Esophagus squamous epithelium (tissue), 5 donors: ENCODE measurements around the gene SPRY1. TPM values are rescaled to one million over a fixed set of nuclear protein-coding genes. Genes with fewer than 3 reads are reported as not detected.

Experiments
- DNase-seq: peaks from one replicate; lab custom pipeline; 2025; lab: John Stamatoyannopoulos, UW
- H3K27ac ChIP-seq, 4 donors: fragments of 200-600 bp; sonication (generic); one replicate each; pipeline ENCODE4 v1.5.1; 2016 to 2019; ENCODE audit warnings: mild to moderate bottlenecking in 1 of 4
- H3K27me3 ChIP-seq, 4 donors: fragments of 200-600 bp; sonication (generic); 1 replicate in 3 of 4; 2 replicates in 1 of 4; pipeline versions ENCODE4 v1.5.1 to v1.6.0; 2017 to 2021; ENCODE audit warnings: antibody characterized with exemption in 1 of 4
- H3K36me3 ChIP-seq, 3 donors: fragments of 200-600 bp; sonication (generic); one replicate each; pipeline ENCODE4 v1.5.1; 2016 to 2019
- H3K4me1 ChIP-seq, 3 donors: fragments of 200-600 bp; sonication (generic); one replicate each; pipeline ENCODE4 v1.5.1; 2017 to 2019
- H3K4me3 ChIP-seq, 4 donors: fragments of 200-600 bp; sonication (generic); 1 replicate in 3 of 4; 2 replicates in 1 of 4; pipeline ENCODE4 v1.5.1; 2016 to 2019; ENCODE audit warnings: mild to moderate bottlenecking in 2 of 4, moderate library complexity in 1 of 4
- H3K9me3 ChIP-seq, 3 donors: fragments of 200-600 bp; sonication (generic); one replicate each; pipeline ENCODE4 v1.5.1; 2016 to 2019
- CTCF ChIP-seq, 6 experiments: fragments of 450-650 bp in 4 of 6; fragments of 200-600 bp in 2 of 6; sonication (generic) in 2 of 6; IDR thresholded peaks; one replicate each; pipeline ENCODE4 v1.5.1; 2016 to 2019; ENCODE audit warnings: antibody characterized with exemption in 6 of 6, mild to moderate bottlenecking in 4 of 6, moderate library complexity in 4 of 6
- POLR2A ChIP-seq, 4 donors: fragments of 450-650 bp; IDR thresholded peaks; one replicate each; pipeline ENCODE4 v1.6.1; 2017; ENCODE audit warnings: antibody characterized with exemption in 4 of 4, mild to moderate bottlenecking in 4 of 4, moderate library complexity in 3 of 4
- WGBS, 2 donors: methylation state at CpG; one replicate each; pipeline ENCODE4 v1.1.5; 2018; 5-methylcytosine and 5-hydroxymethylcytosine counted together
- intact Hi-C: fragments of 100-400 bp; cut with DNase I; formaldehyde crosslinking; loops from one replicate; pipeline ENCODE4 v1.15.0; 2022
- total RNA-seq, 4 donors: library from RNA; depleted of rRNA; stranded (reverse); fragments of >200 nt; gene quantifications; one replicate each; pipeline ENCODE4 v1.1.0, GENCODE V29; 2016
- donor health status: DM: yes; HTN: yes; CAD: no.

SPRY1 gene
- total RNA-seq, 4 donors from 2014 or later = 14.2 to 60.3 (median 23.2) TPM

GRCh38 chr4:123430501-123430900 is 33.9 kb downstream of the SPRY1 start:
- Histone ChIP-seq H3K9me3 (no peaks in the 10 kb centered on the region), H3K36me3 (no peaks in the 10 kb centered on the region), H3K27ac (no peak overlapping the region), H3K27me3 (no peaks in the 10 kb centered on the region), H3K4me3 (no peak overlapping the region), H3K4me1 (no peaks in the 10 kb centered on the region)
- intact Hi-C loops = no loop called here
- 83 to 93% methylated on average over 2 of the region's 2 CpGs for WGBS, 2 donors
- DNase-seq = no peak
- TF ChIP-seq POLR2A (IDR thresholded peaks at IDR 0.05) (no peak), CTCF (IDR thresholded peaks at IDR 0.05) (no peak)

GRCh38 chr4:123433573-123433972 is 37.0 kb downstream of the SPRY1 start:
- no peaks in the 10 kb centered on the region for H3K27me3 ChIP-seq
- intact Hi-C loops = no loop called here
- no peak for DNase-seq
- no peaks in the 10 kb centered on the region for H3K4me1 ChIP-seq
- H3K4me3 ChIP-seq = no peak overlapping the region
- WGBS, 2 donors = 78 to 86% methylated on average over 7 of the region's 7 CpGs
- no peak overlapping the region for H3K27ac ChIP-seq
- TF ChIP-seq POLR2A (IDR thresholded peaks at IDR 0.05) = no peak
- TF ChIP-seq CTCF (IDR thresholded peaks at IDR 0.05) = no peak
- no peaks in the 10 kb centered on the region for H3K9me3 ChIP-seq
- H3K36me3 ChIP-seq = no peaks in the 10 kb centered on the region

GRCh38 chr4:123433976-123434375 is 37.4 kb downstream of the SPRY1 start:
- intact Hi-C loops = no loop called here
- no peaks in the 10 kb centered on the region for H3K27me3 ChIP-seq
- H3K36me3 ChIP-seq = no peaks in the 10 kb centered on the region
- no peak overlapping the region for H3K27ac ChIP-seq
- H3K9me3 ChIP-seq = no peaks in the 10 kb centered on the region
- H3K4me1 ChIP-seq = no peaks in the 10 kb centered on the region
- no peak for TF ChIP-seq POLR2A (IDR thresholded peaks at IDR 0.05)
- DNase-seq = no peak
- no peak overlapping the region for H3K4me3 ChIP-seq
- WGBS, 2 donors = 67 to 93% methylated on average over 3 to 4 of the region's 9 CpGs

- no peak overlapping the region for H3K4me3 ChIP-seq
- no peaks in the 10 kb centered on the region for H3K4me1 ChIP-seq
- 84 to 93% methylated on average over 5 to 17 of the region's 43 CpGs for WGBS, 2 donors
- H3K27ac ChIP-seq = no peak overlapping the region
- H3K9me3 ChIP-seq = no peaks in the 10 kb centered on the region
- intact Hi-C loops = no loop called here
- TF ChIP-seq POLR2A (IDR thresholded peaks at IDR 0.05) = no peak
- H3K36me3 ChIP-seq = no peaks in the 10 kb centered on the region
- no peaks in the 10 kb centered on the region for H3K27me3 ChIP-seq
- DNase-seq = no peak
Observed at GRCh38 chr4:123435246-123436113, 38.9 kb downstream of the SPRY1 start.

- DNase-seq = no peak
- 24 to 32% methylated on average over 3 of the region's 3 CpGs for WGBS, 2 donors
- H3K27ac ChIP-seq = no peak overlapping the region
Observed at GRCh38 chr4:123438031-123438430, 41.4 kb downstream of the SPRY1 start.

More at GRCh38 chr4:123438031-123438430, 41.4 kb downstream of the SPRY1 start:
- Histone ChIP-seq H3K9me3 (no peaks in the 10 kb centered on the region), H3K27me3 (no peaks in the 10 kb centered on the region), H3K4me1 (peaks cover 0 to 1% (median 0%) of the 10 kb centered on the region in 3 donors), H3K36me3 (no peaks in the 10 kb centered on the region), H3K4me3 (no peak overlapping the region)
- intact Hi-C loops = no loop called here
- TF ChIP-seq POLR2A (IDR thresholded peaks at IDR 0.05) (no peak), CTCF (IDR thresholded peaks at IDR 0.05) (no peak)
